HG03196 (cell line): ENCODE data around the gene COL27A1.

Source experiments
- ATAC-seq: cut with Tn5 transposase; IDR thresholded peaks from one replicate; pipeline ENCODE4 v1.9.1; 2021; ENCODE audit not compliant: unreplicated experiment

COL27A1 gene

DNA sequence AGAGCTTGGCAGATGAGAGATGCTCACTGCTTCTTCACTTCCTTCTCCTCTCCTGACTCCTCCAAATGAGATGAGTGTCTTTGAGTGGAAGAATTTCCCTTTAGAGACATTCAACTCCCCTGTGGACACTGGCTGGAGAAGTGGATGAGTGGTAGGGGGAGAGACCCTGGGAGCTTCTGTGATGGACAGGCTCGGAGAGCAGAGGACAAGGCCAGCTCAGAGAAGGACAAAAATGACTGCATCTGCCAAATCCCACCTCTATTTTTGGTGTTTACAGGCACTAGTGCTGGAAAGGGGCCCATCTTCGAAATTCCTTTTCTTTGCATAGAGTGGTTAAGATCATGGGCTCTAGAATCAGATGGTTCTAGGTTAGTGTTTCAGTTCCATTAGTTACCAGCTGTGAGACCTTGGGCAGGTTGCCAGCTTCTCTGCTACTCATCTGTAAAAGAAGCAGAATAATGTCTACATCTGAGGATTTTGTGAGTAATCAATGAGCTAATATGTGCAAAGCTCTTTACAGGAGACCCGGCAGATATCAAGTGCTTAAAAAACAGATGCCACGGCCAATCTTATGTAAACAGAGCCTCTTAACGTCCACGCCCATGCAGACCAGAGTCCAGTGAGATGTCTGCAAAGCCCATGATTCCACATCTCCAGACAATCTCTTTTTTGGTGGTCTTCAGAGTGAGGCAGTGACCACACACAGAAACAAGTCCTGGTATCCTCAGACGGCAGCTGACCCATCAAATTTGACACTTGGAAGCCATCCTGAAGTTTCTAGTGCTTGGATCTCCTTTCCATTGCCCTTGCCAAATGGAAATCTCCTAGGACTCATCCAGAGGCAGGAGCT is 13.6 kb upstream of the COL27A1 start:
- ATAC-seq: no peak

DNA sequence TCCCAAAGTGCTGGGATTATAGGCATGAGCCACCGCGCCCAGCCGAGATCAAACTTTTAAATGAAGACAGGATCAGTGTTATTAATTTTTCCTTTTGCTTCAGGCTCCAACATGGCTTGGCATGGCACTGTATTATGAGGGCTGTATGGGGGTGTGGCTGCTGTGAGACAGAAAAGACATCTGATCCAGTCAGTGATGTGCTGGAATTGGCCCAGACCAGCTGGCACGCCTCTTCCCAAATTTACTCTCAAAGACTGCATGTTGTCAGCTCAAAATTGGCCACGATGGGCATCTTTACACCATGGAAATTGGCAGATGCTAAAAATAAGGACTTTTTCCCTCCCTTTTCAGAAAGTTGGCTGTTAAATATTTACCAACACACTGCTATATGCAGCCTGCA is 12.1 kb upstream of the COL27A1 start:
- ATAC-seq: no peak

DNA sequence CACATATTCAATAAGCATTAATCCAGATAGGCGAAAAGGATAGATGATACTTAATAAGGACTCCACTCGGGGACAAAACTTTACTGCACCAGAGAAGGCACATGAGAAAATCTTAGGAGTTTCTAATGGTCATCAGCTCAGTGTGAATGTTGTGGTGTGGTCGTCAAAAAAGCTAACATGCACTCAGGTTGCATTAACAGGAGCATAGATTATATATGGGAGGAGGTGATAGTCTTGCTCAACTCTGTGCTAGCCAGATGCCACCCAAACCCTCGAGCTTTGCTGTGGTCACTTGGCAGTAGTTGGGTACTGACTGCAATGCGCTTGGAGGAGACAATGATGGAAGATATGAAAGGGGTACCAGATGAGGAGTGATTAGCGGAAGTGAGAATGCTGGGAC is 8.6 kb upstream of the COL27A1 start:
- ATAC-seq: no peak

DNA sequence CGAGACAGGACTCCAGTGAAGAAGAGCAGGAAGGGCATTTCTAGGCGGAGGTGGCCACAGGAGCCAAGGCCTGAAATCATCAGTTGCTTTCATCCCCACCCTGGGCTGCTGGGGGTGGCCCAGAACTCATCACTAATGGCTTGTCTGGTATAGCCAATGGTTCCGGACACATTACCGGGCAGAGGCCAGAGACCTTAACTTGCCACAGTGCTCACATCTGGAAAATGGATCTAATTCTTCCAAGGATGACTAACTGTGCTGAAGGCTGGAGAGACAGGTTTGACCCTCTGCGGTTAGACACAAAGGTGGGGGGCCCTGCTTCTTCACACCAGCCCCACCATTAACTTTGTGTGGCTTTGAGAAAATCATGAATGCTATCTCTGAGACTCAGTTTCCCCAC is 6.2 kb upstream of the COL27A1 start:
- ATAC-seq: no peak

DNA sequence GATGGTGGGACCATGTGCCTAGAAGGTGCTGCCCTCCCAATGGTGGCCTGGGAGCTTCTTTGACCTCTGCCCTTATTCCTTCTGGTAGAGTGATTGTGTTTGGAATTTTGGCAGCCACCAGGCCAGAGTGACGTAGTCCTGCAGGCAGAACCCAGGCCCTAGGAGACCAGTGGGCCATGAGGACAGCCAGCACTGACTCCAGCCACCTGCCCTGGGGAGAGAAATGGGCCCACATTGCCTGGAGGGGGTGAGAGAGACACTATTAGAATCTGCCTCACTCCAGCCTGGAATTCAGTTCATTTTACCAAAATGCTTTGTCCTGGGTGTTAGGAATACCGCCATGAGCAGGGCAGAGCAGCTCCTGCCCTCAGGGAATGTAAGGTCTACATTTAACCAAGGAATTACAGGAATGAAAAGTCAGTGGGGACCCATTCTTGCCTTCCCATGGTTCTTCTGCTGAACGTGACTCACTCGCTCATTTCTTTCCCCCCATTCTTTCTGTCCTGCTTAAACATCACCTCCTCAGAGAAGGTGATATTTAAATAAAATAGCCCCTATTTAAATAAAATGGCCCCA is 5.5 kb upstream of the COL27A1 start:
- no peak for ATAC-seq

DNA sequence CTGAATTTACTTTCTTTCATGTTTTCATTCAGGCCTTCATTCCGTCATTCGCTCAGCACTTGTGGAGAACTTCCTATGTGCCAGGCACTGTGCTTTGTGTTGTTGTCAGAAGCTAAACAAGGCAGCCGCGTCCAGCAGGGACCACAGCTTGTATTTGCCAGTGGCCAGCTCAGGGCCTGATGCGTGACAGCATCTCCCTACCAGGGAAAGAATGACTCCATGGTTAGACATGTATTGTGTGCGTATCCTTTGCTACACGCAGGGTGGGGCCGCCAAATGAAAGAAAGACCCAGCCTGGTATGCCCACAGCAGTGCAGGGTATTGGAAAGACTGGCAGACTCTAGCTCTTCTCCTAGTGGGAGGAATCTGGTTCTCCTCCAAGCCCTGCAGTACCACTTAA is 4.7 kb upstream of the COL27A1 start:
- ATAC-seq: no peak

DNA sequence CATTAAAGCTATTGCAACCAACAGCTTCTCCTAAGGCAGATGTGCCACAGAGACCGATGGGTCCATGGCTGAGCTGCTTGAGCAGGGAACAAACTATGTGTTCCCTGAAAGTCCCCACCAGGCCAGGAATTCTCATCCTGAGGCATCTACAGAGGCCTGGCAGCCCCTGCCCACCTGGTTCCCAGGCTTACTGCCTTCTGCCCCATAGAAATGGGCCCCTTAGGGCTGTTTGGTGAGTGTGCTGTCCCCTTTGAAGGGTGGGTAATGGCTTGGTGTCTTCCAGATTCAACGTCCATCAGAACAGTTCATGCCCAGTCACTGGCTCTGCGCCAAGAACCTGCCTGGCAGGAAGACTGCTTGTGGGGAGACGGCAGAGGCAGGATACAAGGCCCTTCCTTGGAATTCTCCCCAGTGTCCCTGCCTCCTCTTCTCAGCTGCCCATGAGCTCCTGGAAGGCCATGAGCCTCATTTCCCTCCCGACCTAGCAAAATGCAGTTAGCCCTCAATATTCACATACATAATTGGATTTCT is 3.8 kb upstream of the COL27A1 start:
- no peak for ATAC-seq

DNA sequence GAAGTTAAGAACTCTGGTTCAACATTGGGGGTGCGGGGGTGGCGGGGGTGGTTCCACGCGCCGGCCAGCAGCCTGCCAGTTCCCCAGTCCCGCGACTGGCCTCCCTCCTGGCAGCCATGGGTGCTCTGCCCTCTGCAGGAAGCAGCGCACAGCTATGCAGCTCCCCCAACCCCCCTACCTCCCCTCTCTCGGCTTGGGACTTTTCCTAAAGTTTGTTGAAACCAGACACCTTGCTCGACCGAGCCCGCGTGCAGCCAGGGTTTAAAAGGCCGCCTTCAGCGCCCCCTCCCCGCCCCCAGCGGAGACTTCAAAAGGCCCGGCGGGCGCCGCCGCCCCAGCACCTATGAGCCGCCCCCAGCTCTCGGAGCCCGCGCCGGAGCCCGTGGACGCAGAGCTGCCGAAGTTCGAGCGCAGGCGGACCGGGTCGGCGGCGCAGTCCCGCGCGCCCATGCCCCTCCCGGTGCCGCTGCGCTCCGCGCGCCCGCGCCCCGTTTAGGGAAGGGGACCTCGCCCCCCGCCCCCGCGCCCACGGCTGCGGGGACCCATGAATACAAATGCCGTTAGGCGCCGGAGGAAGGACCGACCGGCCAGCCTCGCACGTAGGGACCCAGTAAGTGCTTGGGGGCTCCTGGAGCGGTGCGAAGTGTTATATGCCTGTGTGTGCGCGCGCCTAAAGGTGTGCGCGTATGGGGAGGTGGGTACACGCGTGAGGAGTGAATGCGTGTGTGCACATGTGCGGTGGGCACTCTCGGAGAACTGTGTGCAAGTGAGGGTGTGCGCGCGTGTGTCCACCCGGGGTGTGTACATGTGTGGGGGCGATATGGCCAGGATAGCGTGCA is 1.4 kb upstream of the COL27A1 start:
- no peak for ATAC-seq

DNA sequence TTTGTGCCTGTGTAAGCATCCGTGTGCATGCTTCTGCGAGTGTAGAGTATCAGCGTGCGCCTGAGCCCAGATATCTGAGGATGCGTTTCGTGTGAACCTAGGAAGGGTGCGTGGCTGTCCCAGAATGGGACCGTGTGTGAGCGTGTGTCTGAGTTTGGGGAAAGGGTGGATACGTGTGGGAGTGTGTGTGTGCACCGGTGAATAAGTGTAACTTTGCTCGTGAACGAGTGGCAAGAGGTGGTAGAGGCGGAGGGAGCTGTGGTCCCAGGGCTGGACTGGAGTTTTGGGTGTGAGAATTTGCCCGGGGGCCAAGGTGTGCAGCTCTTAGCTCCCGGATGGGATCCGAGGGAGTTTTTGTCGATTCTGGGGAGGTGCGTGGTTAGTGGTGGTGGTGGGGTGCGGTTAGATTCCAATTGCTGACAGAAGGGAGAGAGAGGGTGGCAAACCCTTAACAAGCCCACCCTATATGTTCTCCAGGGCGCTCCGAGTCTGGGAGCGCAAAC is 686 bp upstream of the COL27A1 start:
- ATAC-seq: no peak

DNA sequence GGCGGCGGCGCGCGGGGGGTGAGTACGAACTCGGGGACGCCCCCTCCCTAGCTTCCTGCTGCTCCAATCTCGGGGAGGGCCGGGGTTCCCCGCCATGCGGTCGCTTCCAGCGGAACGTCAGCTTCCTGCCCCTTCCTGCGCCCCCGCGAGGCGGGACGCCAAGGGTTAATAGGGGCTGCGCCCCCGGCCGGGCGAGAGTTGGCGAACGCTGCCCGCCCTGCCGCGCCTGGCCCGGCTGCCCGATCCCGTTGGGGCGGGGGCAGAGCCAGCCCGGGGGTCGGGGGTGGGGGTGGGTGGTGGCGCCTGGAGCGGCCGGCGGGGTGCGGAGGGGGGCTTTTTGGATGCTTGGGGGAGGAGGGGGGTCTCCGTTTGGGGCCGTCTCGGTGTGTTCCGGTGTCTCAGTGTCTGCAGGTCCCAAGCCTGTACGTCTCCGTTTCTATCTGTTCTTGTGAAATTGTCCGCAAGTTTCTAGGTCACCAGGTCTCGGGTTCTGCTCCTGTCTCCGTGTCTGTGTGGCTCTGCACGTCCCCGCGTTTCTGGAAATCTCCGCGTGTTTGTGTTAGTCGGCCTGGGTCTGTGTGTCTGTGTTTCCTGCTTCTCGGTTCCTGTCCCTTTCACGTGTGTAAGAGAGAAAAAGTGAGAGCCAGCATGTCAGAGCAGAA is 789 bp downstream of the COL27A1 start:
- no peak for ATAC-seq

DNA sequence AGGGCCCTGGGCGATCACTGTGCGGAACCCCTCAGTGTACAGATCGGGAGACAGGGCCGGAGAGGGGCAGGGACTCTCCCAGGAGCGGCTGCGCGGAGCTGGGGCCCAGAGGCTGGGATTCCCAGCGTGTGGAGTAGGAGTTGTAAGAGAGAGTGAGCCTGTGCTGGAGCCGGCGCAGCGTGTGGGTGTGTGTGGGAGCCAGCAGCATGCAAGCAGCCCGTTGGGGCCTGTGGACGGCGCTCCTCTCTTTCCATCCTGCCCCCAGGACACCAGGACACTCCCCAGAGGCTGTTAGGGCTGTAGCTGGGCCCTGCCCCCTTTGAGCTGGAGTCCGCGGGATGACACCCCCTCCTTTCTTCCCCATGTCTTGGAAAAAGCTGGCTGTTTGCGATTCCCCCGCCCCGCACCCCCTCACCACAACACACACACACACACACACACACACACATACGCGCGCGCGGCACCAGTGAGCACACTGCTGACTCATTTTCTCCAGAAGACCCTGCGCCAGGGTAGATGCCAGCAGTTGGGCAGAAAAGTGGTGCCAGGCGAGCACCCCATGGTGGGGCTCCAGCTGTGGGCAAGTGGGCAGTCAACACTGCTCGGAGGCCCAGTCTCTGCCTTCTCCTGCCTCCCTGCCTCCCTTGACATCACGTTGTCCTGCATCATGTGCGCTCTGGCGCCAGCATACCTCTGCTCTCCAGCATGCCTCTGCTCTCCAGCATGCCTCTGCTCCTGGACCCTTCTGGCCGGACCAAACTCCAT is 1.5 kb downstream of the COL27A1 start:
- no peak for ATAC-seq

DNA sequence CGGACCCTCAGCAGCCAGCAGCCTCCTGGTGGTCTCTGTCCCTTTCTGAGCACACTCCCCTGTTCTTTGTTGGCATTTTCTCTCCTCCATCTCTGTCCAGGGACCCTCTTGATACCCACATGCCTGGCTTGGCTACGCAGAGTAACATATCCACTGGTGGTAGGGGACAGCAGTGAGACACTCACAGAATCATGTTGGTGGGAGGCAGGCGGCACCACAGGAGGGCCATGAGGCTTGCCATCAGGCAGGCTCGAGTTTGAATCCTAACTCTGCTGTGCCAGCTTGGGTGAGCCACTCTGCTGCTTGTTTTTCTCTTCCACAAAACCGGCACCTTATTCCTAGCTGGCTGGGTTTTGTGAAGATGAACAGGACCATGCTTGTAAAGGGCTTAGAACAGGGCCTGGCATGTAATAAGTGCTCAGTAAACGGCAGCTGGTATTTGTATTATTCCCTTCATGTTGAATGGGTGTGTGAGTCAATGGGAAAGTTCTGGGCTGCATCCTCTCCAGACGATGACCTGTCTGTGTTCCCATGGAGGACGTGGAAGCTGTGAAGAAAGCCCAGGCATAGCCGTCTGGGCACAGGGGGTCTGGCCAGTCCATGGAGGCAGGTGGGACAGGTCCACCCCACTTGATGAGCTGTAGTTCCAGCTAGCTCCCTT is 2.3 kb downstream of the COL27A1 start:
- no peak for ATAC-seq

DNA sequence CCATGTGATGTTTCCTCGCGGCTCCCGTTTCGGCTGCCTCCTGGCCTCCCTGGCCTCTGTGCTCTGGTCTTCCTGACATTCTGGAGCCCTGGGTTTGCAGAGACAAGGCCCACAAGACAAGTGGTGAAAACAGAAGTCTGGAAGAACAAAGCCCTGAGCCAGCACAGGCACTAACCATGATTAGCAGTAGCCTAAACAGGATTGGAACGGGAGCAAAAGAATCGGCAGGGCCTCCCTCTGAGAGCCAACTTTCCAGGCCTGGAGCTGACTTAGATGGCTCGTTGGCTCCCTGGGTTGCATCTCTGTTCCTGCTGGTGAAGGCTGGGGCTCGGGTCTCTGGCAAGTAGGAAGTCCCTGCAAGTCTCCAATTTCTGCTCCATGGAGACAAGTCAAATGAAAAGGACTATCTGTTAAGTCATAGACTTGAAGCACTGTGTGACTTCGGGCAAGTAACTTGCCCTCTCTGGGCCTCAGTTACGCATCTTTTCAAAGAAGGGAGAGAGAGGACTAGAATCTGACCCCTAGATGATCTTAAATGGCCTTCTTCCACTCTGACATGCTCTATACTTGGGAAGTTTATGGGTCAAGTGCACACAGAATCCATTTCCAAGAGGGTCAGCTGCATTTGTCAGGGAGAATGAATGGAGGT is 3.3 kb downstream of the COL27A1 start:
- ATAC-seq: no peak

DNA sequence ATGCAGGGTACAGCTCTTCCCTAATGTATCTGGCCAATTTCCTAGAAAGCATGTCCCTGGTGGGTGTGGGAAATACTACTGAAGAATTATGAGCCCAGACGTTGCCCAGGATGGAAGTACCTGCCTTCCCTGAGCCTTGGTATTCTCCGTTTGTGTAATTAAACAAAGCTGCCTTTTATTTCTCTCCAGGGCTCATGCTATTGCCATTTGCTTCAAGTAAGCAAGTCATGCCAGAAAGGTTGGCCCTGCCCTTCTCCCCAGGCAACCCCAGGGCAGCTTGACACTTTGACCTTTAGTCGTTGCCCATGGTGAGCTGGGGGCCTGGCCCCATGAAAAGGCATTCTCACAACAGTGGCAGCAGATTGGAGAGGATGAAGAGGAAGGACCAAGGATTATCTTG is 4.4 kb downstream of the COL27A1 start:
- no peak for ATAC-seq

DNA sequence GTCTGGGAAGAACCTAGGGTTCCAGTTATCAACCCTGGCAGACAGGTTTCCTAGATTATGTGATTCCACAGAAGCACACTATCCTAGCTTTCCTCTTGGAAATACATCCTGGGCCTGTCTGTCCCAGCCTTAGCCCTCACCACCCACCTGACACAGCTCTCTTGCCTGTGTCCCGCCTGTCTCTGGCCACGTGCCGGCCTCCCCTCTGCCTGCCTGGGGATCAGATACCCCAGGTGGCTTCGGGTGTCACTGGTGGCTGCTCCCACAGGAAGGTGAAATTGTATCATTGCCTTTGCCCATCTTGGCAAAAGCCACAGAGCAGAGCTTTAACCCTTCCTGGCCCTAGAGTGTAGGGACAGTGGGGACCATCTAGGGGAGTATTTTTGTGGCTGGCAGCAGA is 6.2 kb downstream of the COL27A1 start:
- ATAC-seq: no peak

DNA sequence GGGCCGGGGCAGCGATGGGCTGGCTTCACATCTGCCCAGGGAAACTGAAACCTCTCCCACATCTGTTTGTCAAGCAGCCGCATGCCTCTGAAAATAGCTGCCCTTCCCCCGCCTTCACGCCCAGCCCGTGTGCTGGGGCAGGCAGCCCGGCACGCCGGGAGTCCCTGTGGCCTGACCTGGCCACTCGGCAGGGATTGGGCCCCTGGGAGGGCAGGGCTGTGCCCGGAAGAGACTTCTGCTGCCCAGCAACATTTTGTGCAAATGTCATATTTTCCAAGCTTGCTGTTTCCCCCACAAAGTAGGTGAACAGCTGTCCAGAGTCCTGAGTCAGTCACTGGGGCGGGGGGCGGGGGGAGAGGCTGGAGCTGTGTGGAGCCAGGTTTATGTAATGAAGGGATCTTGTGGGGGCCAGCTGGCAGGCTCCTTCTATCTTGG is 8.2 kb downstream of the COL27A1 start:
- ATAC-seq: no peak

DNA sequence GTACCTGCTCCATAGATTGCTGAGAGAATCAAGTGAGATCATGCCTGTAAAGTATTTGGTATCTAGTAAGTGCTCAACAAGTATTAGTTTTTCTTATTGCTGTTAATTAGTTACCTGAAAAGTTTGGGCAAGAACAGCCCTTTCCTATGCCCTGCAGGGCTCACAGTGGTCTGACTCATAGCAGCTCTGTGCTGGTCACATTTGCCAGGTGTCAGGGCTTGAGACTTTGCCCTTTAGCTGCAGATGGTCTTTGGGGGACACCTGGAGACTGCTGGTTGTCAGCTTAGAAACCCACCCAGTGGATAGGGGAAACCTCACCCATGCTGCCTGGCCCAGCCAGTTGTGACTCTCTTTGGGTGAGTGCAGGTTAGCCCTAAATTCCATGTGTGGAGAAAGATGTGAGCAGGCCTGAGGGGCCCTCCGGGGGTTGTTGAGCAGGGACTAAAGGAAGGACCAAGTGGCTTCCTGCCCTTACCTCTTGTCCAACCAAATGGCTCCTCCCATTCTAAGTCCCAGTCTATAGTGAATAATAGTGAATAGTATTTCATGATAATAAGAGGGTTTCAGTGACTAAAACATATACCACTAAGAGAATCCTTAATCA is 9.0 kb downstream of the COL27A1 start:
- ATAC-seq: no peak

DNA sequence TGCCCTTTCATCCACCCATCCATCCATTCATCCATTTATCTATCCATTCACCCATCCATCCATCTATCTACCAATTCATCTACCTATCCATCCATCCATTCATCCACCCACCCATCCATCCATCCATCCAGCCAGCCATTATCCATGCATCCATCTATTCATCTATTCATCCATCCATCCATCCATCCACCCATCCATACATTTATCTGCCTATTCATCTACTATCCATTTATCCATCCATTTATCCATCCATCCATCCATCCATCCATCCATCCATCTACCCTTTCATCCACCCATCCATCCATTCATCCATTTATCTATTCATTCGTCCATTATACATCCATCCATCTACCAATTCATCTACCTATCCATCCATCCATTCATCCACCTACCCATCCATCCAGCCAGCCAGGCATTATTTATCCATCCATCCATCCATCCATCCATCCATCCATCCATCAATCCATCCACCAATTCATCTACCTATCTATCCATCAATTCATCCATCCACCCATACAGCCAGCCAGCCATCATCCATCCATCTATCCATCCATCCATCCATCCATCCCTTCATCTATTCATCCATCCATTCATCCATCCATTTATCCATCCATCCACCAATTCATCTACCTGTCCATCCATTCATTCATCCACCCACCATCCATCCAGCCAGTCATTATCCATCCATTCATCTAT is 10.2 kb downstream of the COL27A1 start:
- ATAC-seq: no peak
